HG02852 (cell line): ENCODE measurements around the gene MAP3K20.
"Not testable (repeated sequence)": the region's sequence is repeated elsewhere in the genome, so short reads cannot be mapped to it uniquely, and the experiment has no call there.

Experiments
- ATAC-seq: cut with Tn5 transposase; IDR thresholded peaks from one replicate; pipeline ENCODE4 v1.9.1; 2021; ENCODE audit warnings: mild to moderate bottlenecking, moderate library complexity; ENCODE audit not compliant: unreplicated experiment

MAP3K20 gene

GRCh38 chr2:173075781-173076580 is at the start of gene MAP3K20:
MAP3K20 (plus strand) TSS chr2:173075846; CDS start chr2:173091032, 15,186 bp downstream.
- ATAC-seq: peak; percentile 64

- no peak for ATAC-seq
These were observed 49.2 kb upstream of the MAP3K20 start for GRCh38 chr2:173026479-173026878.

- peak; percentile 73 for ATAC-seq
These were observed 48.2 kb upstream of the MAP3K20 start for GRCh38 chr2:173027181-173028128.

GRCh38 chr2:173028141-173028540 is 47.5 kb upstream of the MAP3K20 start:
- ATAC-seq: no peak

GRCh38 chr2:173028671-173029070 is 47.0 kb upstream of the MAP3K20 start:
- no peak for ATAC-seq

- ATAC-seq: no peak
These were observed 44.8 kb upstream of the MAP3K20 start for GRCh38 chr2:173030561-173031490.

GRCh38 chr2:173032032-173032431 is 43.6 kb upstream of the MAP3K20 start:
- no peak for ATAC-seq

- no peak for ATAC-seq
These were observed 42.6 kb upstream of the MAP3K20 start for GRCh38 chr2:173033084-173033483.

GRCh38 chr2:173034143-173034542 is 41.5 kb upstream of the MAP3K20 start:
- no peak for ATAC-seq

GRCh38 chr2:173037245-173038120 is 38.2 kb upstream of the MAP3K20 start:
- no peak for ATAC-seq

- ATAC-seq: not testable (repeated sequence)
These were observed 37.4 kb upstream of the MAP3K20 start for GRCh38 chr2:173038257-173038656.

GRCh38 chr2:173040729-173041128 is 34.9 kb upstream of the MAP3K20 start:
- ATAC-seq: no peak

GRCh38 chr2:173043476-173043875 is 32.2 kb upstream of the MAP3K20 start:
- ATAC-seq: no peak

- no peak for ATAC-seq
These were observed 31.6 kb upstream of the MAP3K20 start for GRCh38 chr2:173043897-173044519.

GRCh38 chr2:173044686-173045085 is 31.0 kb upstream of the MAP3K20 start:
- ATAC-seq: no peak

- no peak for ATAC-seq
These were observed 30.5 kb upstream of the MAP3K20 start for GRCh38 chr2:173045181-173045580.

GRCh38 chr2:173048522-173048896 is 27.1 kb upstream of the MAP3K20 start:
- no peak for ATAC-seq

- ATAC-seq: peak; percentile 80
These were observed 26.6 kb upstream of the MAP3K20 start for GRCh38 chr2:173048897-173049661.
